ENCODE data around the gene ARHGAP24.

Gene ARHGAP24

GRCh38 chr4:85474818-85475630 lies at the start of gene ARHGAP24:
TSS of gene ARHGAP24 (plus strand) at chr4:85475150.
- peak; percentile 8 to 32 for DNase-seq

GRCh38 chr4:85426366-85426765 lies 48.6 kb upstream of the ARHGAP24 start:
- no peak for DNase-seq

GRCh38 chr4:85427123-85427522 lies 47.8 kb upstream of the ARHGAP24 start:
- DNase-seq: no peak

- no peak for DNase-seq
These were observed 44.7 kb upstream of the ARHGAP24 start for GRCh38 chr4:85430226-85430625.

- no peak for DNase-seq
These were observed 44.3 kb upstream of the ARHGAP24 start for GRCh38 chr4:85430697-85431096.

GRCh38 chr4:85431156-85431555 lies 43.8 kb upstream of the ARHGAP24 start:
- no peak for DNase-seq

- DNase-seq: no peak
These were observed 43.0 kb upstream of the ARHGAP24 start for GRCh38 chr4:85431881-85432485.

- DNase-seq: no peak
These were observed 29.8 kb upstream of the ARHGAP24 start for GRCh38 chr4:85445050-85445639.

- DNase-seq: no peak
These were observed 28.6 kb upstream of the ARHGAP24 start for GRCh38 chr4:85446141-85446861.

- no peak for DNase-seq
These were observed 25.8 kb upstream of the ARHGAP24 start for GRCh38 chr4:85448906-85449890.

GRCh38 chr4:85452058-85452731 lies 22.8 kb upstream of the ARHGAP24 start:
- no peak for DNase-seq

GRCh38 chr4:85455942-85456341 lies 19.0 kb upstream of the ARHGAP24 start:
- no peak for DNase-seq

- no peak for DNase-seq
These were observed 17.0 kb upstream of the ARHGAP24 start for GRCh38 chr4:85457752-85458467.

- DNase-seq: no peak
These were observed 15.2 kb upstream of the ARHGAP24 start for GRCh38 chr4:85459736-85460135.

GRCh38 chr4:85474356-85474755 lies 594 bp upstream of the ARHGAP24 start:
- no peak for DNase-seq

GRCh38 chr4:85475631-85476233 lies 782 bp downstream of the ARHGAP24 start:
- no peak for DNase-seq

GRCh38 chr4:85476381-85476780 lies 1.4 kb downstream of the ARHGAP24 start:
- DNase-seq: no peak

GRCh38 chr4:85477534-85477933 lies 2.6 kb downstream of the ARHGAP24 start:
- DNase-seq: no peak

- no peak for DNase-seq
These were observed 3.6 kb downstream of the ARHGAP24 start for GRCh38 chr4:85478576-85478975.

GRCh38 chr4:85482010-85482738 lies 7.2 kb downstream of the ARHGAP24 start:
- DNase-seq: no peak

Measured in SW 1271 (cell line).